H1 (cell line): Measurements from ENCODE around the gene TMEM63C.

Experiments
- CTCF ChIP-seq, 3 experiments: IDR thresholded peaks; 1 replicate in 2 of 3; 2 replicates in 1 of 3; pipeline versions ENCODE4 v1.5.1 to v1.6.1; 2011; ENCODE audit warnings: low read length in 3 of 3, mild to moderate bottlenecking in 3 of 3, inconsistent platforms in 2 of 3, low read depth in 1 of 3, moderate library complexity in 1 of 3; ENCODE audit not compliant: insufficient read depth in 1 of 3; ENCODE audit errors: control extremely low read depth in 1 of 3
- KDM1A ChIP-seq: fragments of 200-600, 300-600 bp; sonication (generic); IDR thresholded peaks from 2 replicates; pipeline ENCODE4 v1.7.1; 2016; ENCODE audit warnings: mild to moderate bottlenecking, low read length, borderline replicate concordance
- RFX5 ChIP-seq: IDR thresholded peaks from 2 replicates; pipeline ENCODE4 v1.6.1; 2011; ENCODE audit warnings: low read depth, low read length, improper control_type of control experiment, borderline replicate concordance
- RNF2 ChIP-seq: fragments of 200-900, 300-1000 bp; sonication (generic); IDR thresholded peaks from 2 replicates; pipeline ENCODE4 v1.7.1; 2016; ENCODE audit warnings: borderline replicate concordance, low read depth, mild to moderate bottlenecking, antibody characterized with exemption, low read length; ENCODE audit not compliant: poor library complexity, severe bottlenecking; ENCODE audit errors: missing control alignments
- TAF7 ChIP-seq: optimal IDR thresholded peaks from 2 replicates; pipeline ENCODE3; 2011; ENCODE audit warnings: low read depth, mild to moderate bottlenecking, inconsistent platforms, low read length, moderate library complexity, borderline replicate concordance
- TBP ChIP-seq: IDR thresholded peaks from 2 replicates; pipeline ENCODE4 v1.6.1; 2011; ENCODE audit warnings: low read depth, low read length, improper control_type of control experiment
- TEAD4 ChIP-seq: IDR thresholded peaks from 2 replicates; pipeline ENCODE4 v1.6.1; 2012; ENCODE audit warnings: low read depth, low read length, inconsistent platforms, mixed read lengths
- ZNF274 ChIP-seq: IDR thresholded peaks from 2 replicates; pipeline ENCODE4 v1.7.0; 2012; ENCODE audit warnings: low read length, borderline replicate concordance; ENCODE audit errors: extremely low read depth

GRCh38 chr14:77256694-77257093, 75.1 kb downstream of the TMEM63C start:
- TF ChIP-seq TAF7 (no peak), CTCF (IDR thresholded peaks at IDR 0.05; ENCODE audit: control extremely low read depth in 1 of 3, insufficient read depth in 1 of 3, low read depth in 1 of 3, low read length in 3 of 3) (no peak), TEAD4 (no peak), RFX5 (no peak), KDM1A (no peak), RNF2 (no peak), ZNF274 (no peak), TBP (no peak)
